Measurements from ENCODE around the gene ASB12. TPM values are rescaled to one million over a fixed set of nuclear protein-coding genes. Genes with fewer than 3 reads are reported as not detected.

Gene ASB12
- total and polyA plus RNA-seq, 2 of the 8 experiments (the other 6 are each of a cell fraction or from before 2014, with no cell fraction given) = 1.3 to 1.7 TPM

DNA sequence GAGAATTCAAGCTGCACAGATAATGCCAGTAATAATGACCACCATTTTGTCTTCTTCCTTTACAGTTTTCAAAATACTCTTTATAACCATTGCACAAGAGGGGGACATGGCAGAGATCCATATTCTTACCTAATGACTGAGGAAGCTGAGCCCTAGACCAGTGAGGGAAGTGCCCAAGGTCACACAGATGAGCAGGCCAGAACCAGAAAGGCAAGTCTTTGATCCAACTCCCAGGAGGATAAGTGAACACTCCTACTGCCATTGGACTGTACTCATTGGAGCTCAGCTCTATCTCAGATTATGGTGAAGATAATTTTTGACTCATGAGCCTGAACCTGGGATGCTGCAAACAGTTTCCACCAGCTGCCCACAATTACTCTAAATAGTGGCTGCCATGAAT, 53.5 kb downstream of the ASB12 start:
- H2BK5ac ChIP-seq (ENCODE audit: low read depth, low read length) = no peak overlapping the region
- H2AFZ ChIP-seq (ENCODE audit: low read length) = no peak overlapping the region
- ChIA-PET POLR2A (ENCODE audit: partially characterized antibody) (no interaction called here), CTCF (ENCODE audit: partially characterized antibody) (interaction anchor here (0.7 kb wide), 1 partner anchor 528 kb away, joined by 3 read pairs; no protein-coding TSS in a partner anchor)
- no peak overlapping the region for H2AK5ac ChIP-seq (ENCODE audit: low read depth, low read length)
- H3K56ac ChIP-seq (replicated peaks; ENCODE audit: insufficient read length, low read depth, low read length) = no peak overlapping the region
- H3K9ac ChIP-seq (replicated peaks in 1 of 4; ENCODE audit: extremely low read depth in 1 of 4, low read depth in 3 of 4, low read length in 3 of 4) = no peak overlapping the region
- no peaks in the 10 kb centered on the region for H3K27me3 ChIP-seq (replicated peaks in 1 of 4; ENCODE audit: control insufficient read depth in 3 of 4, extremely low read depth in 1 of 4, insufficient read depth in 3 of 4, low read length in 3 of 4)
- no peak overlapping the region for H3K23ac ChIP-seq (ENCODE audit: insufficient read length)
- DNase-seq (ENCODE audit: low read depth in 1 of 2, low spot score in 2 of 2) (no peak), FAIRE-seq (no peak)
- no peak overlapping the region for H4K8ac ChIP-seq (ENCODE audit: extremely low read depth, insufficient read depth, low read length)
- no peaks in the 10 kb centered on the region for H4K20me1 ChIP-seq (replicated peaks in 1 of 2; ENCODE audit: control insufficient read depth in 1 of 2, insufficient read depth in 2 of 2, low read length in 2 of 2)
- no peak overlapping the region for H4K91ac ChIP-seq (replicated peaks; ENCODE audit: insufficient read length, low read length)
- no peak overlapping the region for H4K5ac ChIP-seq (ENCODE audit: insufficient read length, low read depth, low read length)
- no peaks in the 10 kb centered on the region for H3K36me3 ChIP-seq (ENCODE audit: control insufficient read depth in 2 of 4, insufficient read depth in 4 of 4, low read length in 3 of 4)
- H3K79me1 ChIP-seq (ENCODE audit: low read depth, low read length) = no peaks in the 10 kb centered on the region
- no peak overlapping the region for H3K18ac ChIP-seq (ENCODE audit: extremely low read depth, low read length)
- no peak overlapping the region for H3K4me2 ChIP-seq (ENCODE audit: insufficient read depth in 1 of 2, low read depth in 2 of 2, low read length in 2 of 2)
- no peaks in the 10 kb centered on the region for H3K4me1 ChIP-seq (replicated peaks in 1 of 4; ENCODE audit: control insufficient read depth in 3 of 4, insufficient read depth in 4 of 4, low read length in 3 of 4)
- H3K4ac ChIP-seq (replicated peaks; ENCODE audit: insufficient read length, low read depth, low read length) = no peak overlapping the region
- H3K14ac ChIP-seq (ENCODE audit: insufficient read length) = no peak overlapping the region
- no peak overlapping the region for H2BK120ac ChIP-seq (replicated peaks; ENCODE audit: low read depth, low read length)
- no peaks in the 10 kb centered on the region for H3K9me3 ChIP-seq (ENCODE audit: insufficient read depth in 2 of 2, low read depth in 1 of 2, low read length in 1 of 2)
- no peaks in the 10 kb centered on the region for H3K79me2 ChIP-seq (ENCODE audit: control insufficient read depth in 1 of 2, insufficient read depth in 2 of 2, low read length in 2 of 2)
- H2BK15ac ChIP-seq (ENCODE audit: low read length) = no peak overlapping the region
- no peak overlapping the region for H3K4me3 ChIP-seq (ENCODE audit: extremely low read depth in 1 of 4, insufficient read depth in 2 of 4, low read depth in 3 of 4, low read length in 4 of 4)
- no peak overlapping the region for H3K27ac ChIP-seq (ENCODE audit: low read depth, low read length)
- H3K23me2 ChIP-seq (ENCODE audit: low read depth, low read length) = no peaks in the 10 kb centered on the region
- no peak overlapping the region for H2BK20ac ChIP-seq (ENCODE audit: low read length)
- no peak overlapping the region for H2BK12ac ChIP-seq (ENCODE audit: low read depth, low read length)
- TF ChIP-seq, protein P1, sequence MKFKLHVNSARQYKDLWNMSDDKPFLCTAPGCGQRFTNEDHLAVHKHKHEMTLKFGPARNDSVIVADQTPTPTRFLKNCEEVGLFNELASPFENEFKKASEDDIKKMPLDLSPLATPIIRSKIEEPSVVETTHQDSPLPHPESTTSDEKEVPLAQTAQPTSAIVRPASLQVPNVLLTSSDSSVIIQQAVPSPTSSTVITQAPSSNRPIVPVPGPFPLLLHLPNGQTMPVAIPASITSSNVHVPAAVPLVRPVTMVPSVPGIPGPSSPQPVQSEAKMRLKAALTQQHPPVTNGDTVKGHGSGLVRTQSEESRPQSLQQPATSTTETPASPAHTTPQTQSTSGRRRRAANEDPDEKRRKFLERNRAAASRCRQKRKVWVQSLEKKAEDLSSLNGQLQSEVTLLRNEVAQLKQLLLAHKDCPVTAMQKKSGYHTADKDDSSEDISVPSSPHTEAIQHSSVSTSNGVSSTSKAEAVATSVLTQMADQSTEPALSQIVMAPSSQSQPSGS (IDR thresholded peaks at IDR 0.05; ENCODE audit: low read length) = no peak
- TF ChIP-seq RAD21 (IDR thresholded peaks at IDR 0.05 in 1 of 2, conservative IDR thresholded peaks at IDR 0.05 in 1 of 2; ENCODE audit: low read depth in 2 of 2, low read length in 2 of 2) (no peak), RFX5 (IDR thresholded peaks at IDR 0.05; ENCODE audit: borderline replicate concordance, low read depth, low read length) (no peak), RNF2 (IDR thresholded peaks at IDR 0.05; ENCODE audit: borderline replicate concordance, low read depth, low read length, missing control alignments, poor library complexity, severe bottlenecking) (no peak), SP1 (IDR thresholded peaks at IDR 0.05; ENCODE audit: low read depth, low read length) (no peak), SAP30 (IDR thresholded peaks at IDR 0.05; ENCODE audit: insufficient read depth, insufficient replicate concordance, low read length) (no peak), CHD1 (IDR thresholded peaks at IDR 0.05; ENCODE audit: low read depth, low read length) (no peak), CBX5 (IDR thresholded peaks at IDR 0.05; ENCODE audit: low read depth, low read length) (no peak), HDAC6 (IDR thresholded peaks at IDR 0.05; ENCODE audit: low read depth, low read length) (no peak), TAF7 (optimal IDR thresholded peaks at IDR 0.05; ENCODE audit: borderline replicate concordance, low read depth, low read length) (no peak), FOSL1 (IDR thresholded peaks at IDR 0.05; ENCODE audit: insufficient read depth, low read depth, low read length) (no peak)
- TF ChIP-seq, protein P2, sequence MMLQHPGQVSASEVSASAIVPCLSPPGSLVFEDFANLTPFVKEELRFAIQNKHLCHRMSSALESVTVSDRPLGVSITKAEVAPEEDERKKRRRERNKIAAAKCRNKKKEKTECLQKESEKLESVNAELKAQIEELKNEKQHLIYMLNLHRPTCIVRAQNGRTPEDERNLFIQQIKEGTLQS (IDR thresholded peaks at IDR 0.05; ENCODE audit: insufficient read depth, low read depth, low read length) = no peak
